Measurements from ENCODE around the gene NTRK2. TPM values are rescaled to one million over a fixed set of nuclear protein-coding genes. Genes with fewer than 3 reads are reported as not detected.

Gene NTRK2
- total RNA-seq, 1 experiment from 2014 or later = not detected

DNA sequence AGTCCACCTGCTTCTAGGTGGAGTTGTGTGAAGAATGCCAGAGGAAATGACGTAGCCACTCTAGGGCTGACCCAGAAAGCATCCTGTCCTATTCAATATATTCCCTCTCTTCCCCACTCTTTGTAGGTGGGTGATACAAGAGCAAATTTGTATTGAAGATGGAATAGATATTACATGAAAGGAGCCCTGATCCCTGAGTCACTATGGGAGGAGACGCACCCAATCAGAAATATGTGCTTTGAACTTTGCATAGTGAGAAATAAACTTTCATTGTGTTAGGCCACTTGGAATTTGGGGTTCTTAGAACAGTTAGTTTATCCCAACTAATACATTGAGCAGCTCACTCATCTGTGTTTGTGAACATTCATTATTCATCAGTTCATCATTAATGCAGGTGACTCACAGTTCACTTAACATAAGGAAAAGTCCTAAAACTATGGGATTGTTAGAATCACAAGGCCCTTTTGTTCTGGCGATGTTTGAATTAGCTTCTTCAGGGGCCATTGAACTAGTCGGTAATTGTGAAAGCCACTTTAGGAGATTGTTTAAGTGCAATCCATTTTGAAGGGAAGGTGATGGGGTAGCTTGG lies 26.9 kb upstream of the NTRK2 start:
- CTCF ChIA-PET = no interaction called here
- RAD21 ChIA-PET (ENCODE audit: low non-redundant PET in 1 of 2, low total read pairs in 2 of 2, uncharacterized antibody in 2 of 2, unreplicated experiment in 2 of 2) = no interaction called here
- TF ChIP-seq POLR2A (IDR thresholded peaks at IDR 0.05; ENCODE audit: borderline replicate concordance, extremely low read depth, insufficient read depth, insufficient read length) = no peak
- TF ChIP-seq FOSL1 (IDR thresholded peaks at IDR 0.05; ENCODE audit: low read depth) = no peak
- TF ChIP-seq ZNF274 (IDR thresholded peaks at IDR 0.05; ENCODE audit: low read depth, low read length) = no peak
- TF ChIP-seq EGR1 (IDR thresholded peaks at IDR 0.05; ENCODE audit: low read depth) = no peak
- TF ChIP-seq, protein P1, sequence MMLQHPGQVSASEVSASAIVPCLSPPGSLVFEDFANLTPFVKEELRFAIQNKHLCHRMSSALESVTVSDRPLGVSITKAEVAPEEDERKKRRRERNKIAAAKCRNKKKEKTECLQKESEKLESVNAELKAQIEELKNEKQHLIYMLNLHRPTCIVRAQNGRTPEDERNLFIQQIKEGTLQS (IDR thresholded peaks at IDR 0.05) = no peak
- TF ChIP-seq, protein P2, sequence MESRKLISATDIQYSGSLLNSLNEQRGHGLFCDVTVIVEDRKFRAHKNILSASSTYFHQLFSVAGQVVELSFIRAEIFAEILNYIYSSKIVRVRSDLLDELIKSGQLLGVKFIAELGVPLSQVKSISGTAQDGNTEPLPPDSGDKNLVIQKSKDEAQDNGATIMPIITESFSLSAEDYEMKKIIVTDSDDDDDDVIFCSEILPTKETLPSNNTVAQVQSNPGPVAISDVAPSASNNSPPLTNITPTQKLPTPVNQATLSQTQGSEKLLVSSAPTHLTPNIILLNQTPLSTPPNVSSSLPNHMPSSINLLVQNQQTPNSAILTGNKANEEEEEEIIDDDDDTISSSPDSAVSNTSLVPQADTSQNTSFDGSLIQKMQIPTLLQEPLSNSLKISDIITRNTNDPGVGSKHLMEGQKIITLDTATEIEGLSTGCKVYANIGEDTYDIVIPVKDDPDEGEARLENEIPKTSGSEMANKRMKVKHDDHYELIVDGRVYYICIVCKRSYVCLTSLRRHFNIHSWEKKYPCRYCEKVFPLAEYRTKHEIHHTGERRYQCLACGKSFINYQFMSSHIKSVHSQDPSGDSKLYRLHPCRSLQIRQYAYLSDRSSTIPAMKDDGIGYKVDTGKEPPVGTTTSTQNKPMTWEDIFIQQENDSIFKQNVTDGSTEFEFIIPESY (IDR thresholded peaks at IDR 0.05; ENCODE audit: extremely low read depth, insufficient replicate concordance, low read length) = no peak
- TF ChIP-seq ZFX (IDR thresholded peaks at IDR 0.05) = no peak
- no peak for TF ChIP-seq ELF1 (IDR thresholded peaks at IDR 0.05; ENCODE audit: borderline replicate concordance, low read depth)
- TF ChIP-seq CEBPB (IDR thresholded peaks at IDR 0.05; ENCODE audit: low read depth) = no peak
- TF ChIP-seq SP1 (IDR thresholded peaks at IDR 0.05; ENCODE audit: low read depth) = no peak
- no peak for TF ChIP-seq POLR2AphosphoS5 (IDR thresholded peaks at IDR 0.05; ENCODE audit: low read depth, low read length)
- TF ChIP-seq JUND (IDR thresholded peaks at IDR 0.05) = no peak
- no peak for TF ChIP-seq SRF (IDR thresholded peaks at IDR 0.05; ENCODE audit: low read depth)
- Histone ChIP-seq H3K27me3 (ENCODE audit: insufficient read depth, low read length) (no peaks in the 10 kb centered on the region), H3K9me3 (ENCODE audit: control insufficient read depth in 1 of 2, insufficient read depth in 1 of 2, low read depth in 1 of 2, low read length in 2 of 2) (no peaks in the 10 kb centered on the region; a peak in 1 of 4 replicates), H3K36me3 (ENCODE audit: control insufficient read depth in 1 of 2, insufficient read depth in 2 of 2, low read length in 2 of 2) (no peaks in the 10 kb centered on the region), H3K27ac (ENCODE audit: low read depth, low read length) (no peak overlapping the region), H3K9me2 (ENCODE audit: insufficient read depth) (no peaks in the 10 kb centered on the region), H3K4me2 (ENCODE audit: low read length) (no peak overlapping the region), H2AFZ (ENCODE audit: low read depth, low read length, poor library complexity, severe bottlenecking) (no peak overlapping the region), H4K20me1 (ENCODE audit: insufficient read depth) (no peaks in the 10 kb centered on the region), H3K4me1 (ENCODE audit: control insufficient read depth in 1 of 2, insufficient read depth in 2 of 2, low read length in 2 of 2) (no peaks in the 10 kb centered on the region), H3K4me3 (replicated peaks in 1 of 2; ENCODE audit: low read depth in 1 of 2, low read length in 2 of 2) (no peak overlapping the region), H3K9ac (ENCODE audit: low read length) (no peak overlapping the region), H3K79me2 (ENCODE audit: insufficient read depth, low read length) (no peaks in the 10 kb centered on the region)
- no TSS peak for BruUV-seq (replicated peaks)
- intact Hi-C loops (cut with micrococcal nuclease) = no loop called here
- POLR2A ChIA-PET = no interaction called here
- ATAC-seq (no peak), DNase-seq (ENCODE audit: low read depth, low spot score) (no peak)

Data from HCT116 (cell line).